GM23338 (cell line): ENCODE results near the gene MRGPRF.

Experiments used
- EZH2 ChIP-seq: fragments of 200-600 bp; sonication (generic); IDR thresholded peaks from one replicate; pipeline ENCODE4 v1.8.0; 2017; ENCODE audit warnings: antibody characterized with exemption, mild to moderate bottlenecking, low read depth; ENCODE audit not compliant: unreplicated experiment
- TF ChIP-seq, protein P1 (sequence below), 2 experiments: fragments of 200-600 bp in 1 of 2; sonication (generic) in 1 of 2; conservative IDR thresholded peaks; 2 replicates each; pipeline versions ENCODE4 v1.5.1 to v1.6.1; 2016 to 2017; ENCODE audit warnings: antibody characterized with exemption in 2 of 2, low read depth in 2 of 2, mild to moderate bottlenecking in 2 of 2, moderate library complexity in 1 of 2

DNA sequence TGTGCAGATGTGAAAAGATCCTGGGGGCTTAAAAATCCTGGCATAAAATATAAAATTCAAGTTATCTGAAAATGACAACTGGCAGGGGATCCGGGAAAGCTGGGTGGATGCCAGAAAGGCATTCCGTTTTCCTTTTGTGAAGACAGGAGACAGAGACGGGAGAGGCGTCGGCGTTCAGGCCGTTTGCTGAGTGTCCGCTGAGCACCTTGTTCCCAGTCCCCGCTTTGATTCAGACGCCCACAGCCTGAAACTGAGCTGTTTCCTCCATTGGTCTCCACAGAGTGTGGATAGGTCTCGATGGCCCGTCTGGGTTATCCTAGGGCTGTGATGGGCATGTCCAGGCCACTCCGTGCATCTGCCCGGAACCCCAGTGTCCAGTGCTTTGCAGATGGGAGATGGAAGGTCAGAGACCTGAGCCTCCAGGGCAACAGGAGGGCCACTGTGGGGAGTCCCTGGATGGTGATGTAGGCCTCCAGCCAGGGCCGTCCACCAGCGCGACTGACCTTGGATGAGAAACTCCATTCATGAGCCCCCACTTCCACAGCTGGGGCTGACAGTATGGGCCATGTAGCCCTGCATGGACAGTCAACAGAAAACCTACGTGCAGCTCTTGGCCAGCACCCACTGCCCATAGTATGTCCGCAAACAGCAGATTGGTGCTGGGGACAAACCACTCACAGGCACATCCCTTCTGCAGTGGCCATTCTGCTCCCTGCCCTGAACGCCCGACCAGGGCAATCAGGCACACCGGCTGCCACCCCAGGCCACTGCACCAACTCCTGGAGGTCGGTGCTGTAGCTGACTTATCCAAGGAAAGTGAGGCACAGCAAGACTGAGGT lies 11.6 kb downstream of the MRGPRF start:
- TF ChIP-seq, protein P1, sequence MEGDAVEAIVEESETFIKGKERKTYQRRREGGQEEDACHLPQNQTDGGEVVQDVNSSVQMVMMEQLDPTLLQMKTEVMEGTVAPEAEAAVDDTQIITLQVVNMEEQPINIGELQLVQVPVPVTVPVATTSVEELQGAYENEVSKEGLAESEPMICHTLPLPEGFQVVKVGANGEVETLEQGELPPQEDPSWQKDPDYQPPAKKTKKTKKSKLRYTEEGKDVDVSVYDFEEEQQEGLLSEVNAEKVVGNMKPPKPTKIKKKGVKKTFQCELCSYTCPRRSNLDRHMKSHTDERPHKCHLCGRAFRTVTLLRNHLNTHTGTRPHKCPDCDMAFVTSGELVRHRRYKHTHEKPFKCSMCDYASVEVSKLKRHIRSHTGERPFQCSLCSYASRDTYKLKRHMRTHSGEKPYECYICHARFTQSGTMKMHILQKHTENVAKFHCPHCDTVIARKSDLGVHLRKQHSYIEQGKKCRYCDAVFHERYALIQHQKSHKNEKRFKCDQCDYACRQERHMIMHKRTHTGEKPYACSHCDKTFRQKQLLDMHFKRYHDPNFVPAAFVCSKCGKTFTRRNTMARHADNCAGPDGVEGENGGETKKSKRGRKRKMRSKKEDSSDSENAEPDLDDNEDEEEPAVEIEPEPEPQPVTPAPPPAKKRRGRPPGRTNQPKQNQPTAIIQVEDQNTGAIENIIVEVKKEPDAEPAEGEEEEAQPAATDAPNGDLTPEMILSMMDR (conservative IDR thresholded peaks at IDR 0.05; ENCODE audit: low read depth in 2 of 2): no peak
- no peak for TF ChIP-seq EZH2
